Neural progenitor cell (in vitro differentiated cells): ENCODE measurements around the gene RBMS1.

Source experiments
- EZH2 ChIP-seq: fragments of 200-600 bp; sonication (generic); IDR thresholded peaks from 2 replicates; pipeline ENCODE4 v1.6.1; 2017; ENCODE audit warnings: antibody characterized with exemption, mild to moderate bottlenecking, moderate library complexity
- TF ChIP-seq, protein P1 (sequence below): fragments of 200-600 bp; sonication (generic); IDR thresholded peaks from 2 replicates; pipeline ENCODE4 v1.5.1; 2017; ENCODE audit warnings: antibody characterized with exemption, mild to moderate bottlenecking

DNA sequence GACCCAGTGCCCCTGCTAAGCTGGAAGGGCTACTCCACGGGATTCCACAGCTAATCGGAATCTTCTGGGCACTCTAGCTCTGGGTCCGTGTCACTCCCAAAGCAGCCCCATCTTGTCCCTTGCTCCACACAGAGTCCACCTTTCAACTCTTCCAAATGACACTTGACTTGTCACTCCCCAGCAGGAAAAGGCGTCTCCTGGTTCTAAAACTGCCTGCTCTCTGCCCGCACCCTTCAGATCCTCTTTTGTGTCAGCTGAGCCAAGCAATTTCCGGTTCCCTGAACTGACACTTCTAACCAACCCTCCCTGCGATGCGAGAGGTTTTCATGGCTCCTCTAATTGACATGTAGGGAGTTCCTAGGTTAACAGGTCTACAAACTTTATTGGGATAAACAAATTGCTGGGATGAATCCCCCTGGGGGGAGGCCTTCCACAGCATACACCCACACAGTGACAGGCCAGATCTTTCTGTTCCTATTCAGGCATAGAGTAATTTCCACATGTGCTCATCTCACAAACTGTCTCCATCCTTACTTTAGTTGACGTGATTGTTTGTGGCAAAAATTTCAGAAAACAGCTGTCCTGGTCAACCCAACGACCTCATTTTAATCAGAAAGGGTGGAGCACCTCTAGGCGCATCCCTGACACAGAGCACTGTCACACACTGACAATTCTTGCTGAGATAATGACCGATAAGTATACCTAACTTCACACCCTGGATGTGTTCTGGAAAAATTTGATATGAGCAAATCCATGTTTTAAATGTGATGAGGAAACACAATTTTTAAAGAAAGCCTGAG is 104.9 kb downstream of the RBMS1 start:
- TF ChIP-seq, protein P1, sequence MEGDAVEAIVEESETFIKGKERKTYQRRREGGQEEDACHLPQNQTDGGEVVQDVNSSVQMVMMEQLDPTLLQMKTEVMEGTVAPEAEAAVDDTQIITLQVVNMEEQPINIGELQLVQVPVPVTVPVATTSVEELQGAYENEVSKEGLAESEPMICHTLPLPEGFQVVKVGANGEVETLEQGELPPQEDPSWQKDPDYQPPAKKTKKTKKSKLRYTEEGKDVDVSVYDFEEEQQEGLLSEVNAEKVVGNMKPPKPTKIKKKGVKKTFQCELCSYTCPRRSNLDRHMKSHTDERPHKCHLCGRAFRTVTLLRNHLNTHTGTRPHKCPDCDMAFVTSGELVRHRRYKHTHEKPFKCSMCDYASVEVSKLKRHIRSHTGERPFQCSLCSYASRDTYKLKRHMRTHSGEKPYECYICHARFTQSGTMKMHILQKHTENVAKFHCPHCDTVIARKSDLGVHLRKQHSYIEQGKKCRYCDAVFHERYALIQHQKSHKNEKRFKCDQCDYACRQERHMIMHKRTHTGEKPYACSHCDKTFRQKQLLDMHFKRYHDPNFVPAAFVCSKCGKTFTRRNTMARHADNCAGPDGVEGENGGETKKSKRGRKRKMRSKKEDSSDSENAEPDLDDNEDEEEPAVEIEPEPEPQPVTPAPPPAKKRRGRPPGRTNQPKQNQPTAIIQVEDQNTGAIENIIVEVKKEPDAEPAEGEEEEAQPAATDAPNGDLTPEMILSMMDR = no peak
- no peak for TF ChIP-seq EZH2
